DMS 273 (cell line): ENCODE results near the gene SLC9A8.
"Not testable (repeated sequence)": the region's sequence is repeated elsewhere in the genome, so short reads cannot be mapped to it uniquely, and the experiment has no call there.

Source experiments
- DNase-seq: peaks from one replicate; lab custom pipeline; 2025; ENCODE audit not compliant: unreplicated experiment; lab: John Stamatoyannopoulos, UW

SLC9A8 gene

GRCh38 chr20:49891476-49892110 lies 79.0 kb downstream of the SLC9A8 start:
- DNase-seq, result no peak

GRCh38 chr20:49892260-49892659 lies 79.6 kb downstream of the SLC9A8 start:
- no peak for DNase-seq

GRCh38 chr20:49892817-49893216 lies 80.2 kb downstream of the SLC9A8 start:
- no peak for DNase-seq

- DNase-seq, result no peak
Measured at GRCh38 chr20:49893242-49894072, 80.8 kb downstream of the SLC9A8 start.

GRCh38 chr20:49894073-49894470 lies 81.4 kb downstream of the SLC9A8 start:
- no peak for DNase-seq

GRCh38 chr20:49895474-49896093 lies 83.0 kb downstream of the SLC9A8 start:
- DNase-seq, result not testable (repeated sequence)

GRCh38 chr20:49896204-49896603 lies 83.6 kb downstream of the SLC9A8 start:
- no peak for DNase-seq

- peak; percentile 15 for DNase-seq
Measured at GRCh38 chr20:49899541-49900383, 87.1 kb downstream of the SLC9A8 start.

- DNase-seq, result no peak
Measured at GRCh38 chr20:49901588-49901987, 89.0 kb downstream of the SLC9A8 start.

- no peak for DNase-seq
Measured at GRCh38 chr20:49904440-49905214, 92.0 kb downstream of the SLC9A8 start.

GRCh38 chr20:49905415-49906091 lies 92.9 kb downstream of the SLC9A8 start:
- DNase-seq, result no peak

- DNase-seq, result no peak
Measured at GRCh38 chr20:49906101-49906604, 93.5 kb downstream of the SLC9A8 start.

GRCh38 chr20:49906615-49907154 lies 94.1 kb downstream of the SLC9A8 start:
- no peak for DNase-seq

- no peak for DNase-seq
Measured at GRCh38 chr20:49907405-49908257, 95.0 kb downstream of the SLC9A8 start.

GRCh38 chr20:49908258-49908565 lies 95.6 kb downstream of the SLC9A8 start:
- DNase-seq, result no peak

- peak; percentile 28 for DNase-seq
Measured at GRCh38 chr20:49909499-49910339, 97.1 kb downstream of the SLC9A8 start.

GRCh38 chr20:49910340-49910706 lies 97.7 kb downstream of the SLC9A8 start:
- DNase-seq, result no peak
